NOMO-1 treated with dmso at 0.1 percent for 144 hours (cell line): ENCODE data around the gene GRIP1.

Experiments
- DNase-seq: peaks from one replicate; lab custom pipeline; 2025; ENCODE audit not compliant: unreplicated experiment; lab: John Stamatoyannopoulos, UW

The GRIP1 gene

DNA sequence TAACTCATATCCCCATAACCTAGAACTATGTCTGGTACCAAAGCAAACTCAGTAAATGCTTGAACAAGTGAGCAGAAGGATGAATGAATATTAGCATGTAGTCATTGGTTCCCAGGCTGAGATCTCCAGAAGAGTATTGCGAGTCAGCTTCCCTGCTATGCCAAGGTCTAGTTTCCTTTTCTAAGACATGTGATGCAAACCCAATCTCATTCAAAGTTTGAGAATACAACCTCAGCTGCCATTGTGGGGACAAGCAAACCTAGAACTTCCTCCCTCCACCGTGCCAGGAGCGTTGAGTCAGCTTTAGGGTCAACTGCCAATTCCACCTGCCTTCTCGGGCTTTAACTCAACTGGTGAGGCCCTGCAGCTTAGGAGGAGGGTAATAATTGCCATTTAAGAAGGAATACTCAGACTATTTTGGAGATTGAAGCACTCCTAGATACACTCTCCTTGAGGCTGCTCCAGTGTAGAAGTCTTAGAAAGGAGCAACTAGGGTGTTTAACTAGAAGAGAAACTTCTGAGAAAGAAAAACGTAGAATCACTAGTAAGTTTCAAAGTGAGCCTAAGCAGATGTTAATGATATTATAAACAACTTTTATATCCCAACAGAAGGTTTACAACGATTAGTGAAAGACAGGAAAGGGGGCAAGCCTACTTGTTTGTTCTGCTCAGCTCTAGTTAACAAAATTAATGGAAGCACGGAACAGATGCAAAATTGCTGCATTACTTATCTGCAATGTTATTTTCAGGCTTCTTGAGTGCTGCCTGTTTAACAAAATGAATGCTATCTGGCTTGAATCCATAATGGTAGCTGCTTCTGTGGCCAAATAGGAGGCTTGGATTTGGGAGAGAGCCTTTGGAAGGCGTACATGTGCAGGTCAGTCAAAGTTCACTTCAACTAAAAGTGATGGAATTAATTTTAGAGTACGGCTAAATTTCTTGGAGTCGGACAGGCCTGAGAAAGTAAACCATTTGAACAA is 279.7 kb downstream of the GRIP1 start:
- peak; percentile 61 for DNase-seq

DNA sequence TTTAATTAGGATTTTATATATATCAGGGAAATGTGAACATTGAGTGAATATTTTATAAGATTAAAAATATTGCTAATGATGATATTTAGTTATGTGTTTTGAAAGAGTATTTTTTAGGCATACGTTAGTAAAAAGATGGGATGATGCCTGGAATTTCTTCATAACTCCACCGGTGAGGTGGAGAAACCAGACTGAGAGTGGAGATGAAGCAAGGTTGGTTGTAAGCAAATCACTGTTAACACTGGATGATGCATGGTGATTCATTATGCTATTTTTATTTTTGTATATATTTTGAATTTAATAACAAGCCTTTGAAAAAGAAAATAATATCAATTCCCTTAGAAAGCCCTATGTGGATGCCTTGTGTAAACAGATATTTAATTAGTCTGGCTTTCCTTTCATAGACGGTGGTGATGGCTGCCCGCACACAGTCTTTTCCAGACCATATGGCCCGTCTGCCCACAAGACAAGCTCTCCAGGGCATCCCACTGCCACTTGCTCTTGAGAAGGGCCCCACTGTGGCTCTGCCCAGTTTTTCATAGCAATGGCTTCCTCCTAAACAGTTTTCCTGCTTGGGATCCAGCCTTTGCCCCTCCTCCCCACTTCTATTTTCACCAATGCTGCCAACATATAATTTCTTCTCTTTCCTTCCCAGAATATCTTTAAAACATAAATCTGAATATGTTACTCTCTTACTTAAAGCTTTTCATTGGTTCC is 281.1 kb downstream of the GRIP1 start:
- DNase-seq = no peak

DNA sequence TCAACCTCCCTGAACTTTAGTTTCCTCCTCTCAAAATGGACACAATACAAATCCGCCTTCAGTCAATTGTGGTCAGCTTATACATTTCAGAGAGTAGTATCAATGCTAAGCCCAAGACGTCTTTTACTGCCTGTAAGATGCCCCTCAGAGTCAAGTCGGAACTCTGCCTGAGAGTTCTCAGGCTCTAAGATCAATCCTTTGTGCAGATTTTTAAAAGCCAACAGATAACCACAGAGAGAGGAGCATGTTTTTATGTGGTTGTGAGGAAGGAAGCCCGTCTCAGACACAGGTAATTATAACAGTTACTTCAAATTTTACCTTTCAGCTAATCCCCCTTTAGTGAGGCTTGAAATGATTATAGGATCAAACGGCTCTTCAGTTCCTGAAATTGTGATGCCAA is 285.0 kb downstream of the GRIP1 start:
- no peak for DNase-seq

DNA sequence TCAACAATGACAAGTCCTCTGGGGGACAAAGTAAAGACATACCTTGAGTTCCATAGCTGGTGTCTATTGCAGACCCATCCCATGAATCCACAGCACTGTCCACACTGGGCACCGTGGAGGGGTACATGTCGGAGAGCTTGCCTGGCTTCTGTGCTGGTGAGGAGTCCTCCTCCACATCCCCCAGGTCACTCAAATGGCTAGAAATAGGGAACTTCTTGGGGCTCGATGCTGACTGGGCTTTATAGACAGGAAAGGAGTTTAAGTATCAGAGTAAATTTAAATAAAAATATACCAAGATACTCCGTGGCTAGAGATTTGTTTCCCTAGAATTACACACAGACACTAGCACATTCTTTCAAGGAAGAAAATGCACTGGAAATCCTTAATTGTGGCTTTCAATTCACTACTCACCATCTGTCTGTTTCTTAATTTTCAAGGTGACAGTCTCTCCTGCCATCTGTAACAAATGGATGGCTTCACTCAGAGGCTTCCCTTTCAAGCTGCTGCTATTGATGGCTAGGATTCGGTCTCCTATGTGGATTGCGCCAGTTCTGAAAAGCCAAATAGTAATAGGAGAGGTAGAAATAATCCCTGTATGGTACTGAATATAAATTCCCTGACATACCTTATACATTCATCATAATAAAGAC is 286.5 kb downstream of the GRIP1 start:
- no peak for DNase-seq

DNA sequence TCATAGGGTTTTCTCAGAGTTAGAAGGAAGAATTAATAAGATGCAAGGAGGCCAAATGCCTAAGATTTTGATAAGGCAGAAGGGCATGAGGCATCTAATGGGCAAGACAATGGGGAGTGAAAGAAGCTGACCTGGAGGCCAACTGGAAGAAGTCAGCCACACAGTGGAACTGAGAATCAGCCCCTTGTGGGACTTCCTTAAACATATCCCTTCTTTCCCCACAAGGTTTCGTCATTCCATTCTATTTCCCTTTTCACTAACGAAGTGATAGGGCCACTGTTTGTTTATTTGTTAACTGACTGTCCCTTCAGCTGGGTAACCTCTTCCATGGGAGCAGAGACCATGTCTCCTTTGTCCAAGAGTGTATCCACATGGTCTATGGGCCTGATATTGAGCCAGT is 290.4 kb downstream of the GRIP1 start:
- peak; percentile 66 for DNase-seq

DNA sequence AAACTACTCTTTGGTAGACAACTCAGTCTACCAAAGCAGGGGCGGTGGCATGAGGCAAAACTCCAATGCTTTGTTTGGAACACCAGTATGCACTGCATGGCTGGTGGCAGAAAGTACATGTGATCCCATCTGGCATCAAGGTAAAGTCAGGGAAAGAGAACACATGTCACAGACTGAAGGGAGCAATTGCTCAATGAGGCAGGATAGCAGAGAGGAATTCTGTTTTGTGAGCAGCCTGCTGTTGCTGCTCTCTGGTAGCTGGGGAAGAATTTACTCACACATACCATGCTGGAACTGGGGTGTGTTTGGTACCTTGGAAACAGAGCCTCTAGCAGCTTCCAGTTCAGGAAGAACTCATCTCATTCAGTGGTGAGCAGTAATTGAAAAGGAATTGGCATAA is 291.8 kb downstream of the GRIP1 start:
- no peak for DNase-seq

DNA sequence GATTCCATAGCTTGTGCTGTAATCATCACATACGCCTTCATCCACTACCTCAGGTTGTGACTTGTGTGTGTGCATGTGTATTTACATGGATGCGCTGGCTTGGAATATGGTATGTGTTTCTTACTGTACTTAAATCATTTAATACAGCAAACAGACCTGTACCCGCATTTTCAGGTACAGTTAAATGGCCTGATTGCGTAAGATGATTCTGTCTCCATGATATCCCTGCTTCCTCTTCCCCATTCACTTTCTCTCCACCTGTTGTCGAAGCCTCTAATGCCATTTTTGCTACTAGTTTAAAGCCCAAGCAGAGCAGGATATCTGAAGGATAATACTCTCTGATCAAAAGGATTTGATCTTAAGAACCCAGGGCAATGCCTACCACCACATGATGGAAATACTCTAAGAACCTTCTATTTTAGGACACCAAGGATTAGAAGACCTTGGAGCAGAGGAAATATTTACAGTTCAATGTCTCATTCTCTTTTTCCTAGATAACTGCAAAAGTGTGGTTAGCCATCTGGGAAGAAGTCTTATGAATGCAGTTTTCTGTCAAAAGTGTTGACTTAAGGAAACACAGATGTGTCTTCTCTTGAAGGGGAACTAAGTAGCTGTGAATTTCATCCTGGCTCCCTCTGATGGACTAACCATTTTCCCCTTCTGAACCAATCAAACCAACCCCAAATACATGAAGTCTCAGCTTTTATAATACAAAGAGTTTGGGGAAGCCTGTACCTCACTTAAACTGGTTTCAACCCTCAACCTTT is 297.9 kb downstream of the GRIP1 start:
- no peak for DNase-seq

DNA sequence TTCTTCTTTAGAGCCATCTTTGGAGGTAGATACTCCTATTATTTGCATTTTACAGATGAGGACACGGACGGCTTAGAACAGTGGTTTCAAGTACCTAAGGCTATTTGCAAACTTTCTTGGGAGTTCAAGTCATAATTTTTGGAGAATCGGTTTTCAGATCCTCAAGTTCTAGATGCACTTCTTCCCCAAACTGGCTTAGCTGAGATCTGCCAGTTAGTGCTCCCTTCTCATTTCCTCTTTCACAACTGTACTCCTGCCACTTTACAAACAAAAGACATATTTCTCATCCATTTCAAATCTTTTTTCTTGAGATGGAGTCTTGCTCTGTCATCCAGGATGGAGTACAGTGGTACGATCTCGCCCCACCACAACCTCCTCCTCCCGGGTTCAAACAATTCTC is 299.3 kb downstream of the GRIP1 start:
- DNase-seq = peak; percentile 70

DNA sequence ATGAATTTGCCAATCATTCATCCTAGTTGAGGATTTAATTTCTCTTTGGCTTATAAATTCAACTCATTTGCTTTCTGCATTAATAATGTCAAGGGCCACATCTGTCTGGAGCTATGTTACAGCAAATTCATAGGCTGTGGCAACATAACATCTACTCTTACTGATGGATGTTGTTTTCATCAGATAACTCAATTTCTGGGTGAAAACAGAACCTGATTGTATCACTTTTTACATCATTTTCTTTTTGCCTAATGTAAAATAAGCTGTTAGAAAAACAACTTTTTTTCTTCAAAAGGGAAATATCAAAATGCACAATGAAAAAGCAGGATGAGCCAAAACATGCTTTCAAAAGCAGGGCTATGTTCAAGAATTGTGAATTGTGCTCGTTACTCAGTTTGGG is 303.3 kb downstream of the GRIP1 start:
- DNase-seq = no peak

DNA sequence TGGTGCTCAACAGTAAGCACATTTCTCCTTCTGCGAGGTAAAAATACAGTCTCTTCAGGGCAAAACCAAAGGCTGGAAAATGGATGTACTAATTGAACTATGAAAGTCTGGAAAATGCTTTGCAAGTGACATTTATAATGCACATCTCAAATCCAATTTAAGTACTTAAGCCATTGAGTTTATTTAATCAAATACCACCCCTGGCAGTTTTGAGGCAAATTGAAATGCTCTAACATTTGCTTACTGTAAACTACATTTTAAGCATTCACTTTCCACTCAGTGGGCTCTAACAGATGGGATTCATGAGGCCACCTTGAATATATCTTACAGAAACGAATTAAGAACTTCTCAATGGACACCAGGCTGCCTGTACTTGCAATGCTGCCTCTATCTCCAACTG is 306.9 kb downstream of the GRIP1 start:
- DNase-seq = no peak

DNA sequence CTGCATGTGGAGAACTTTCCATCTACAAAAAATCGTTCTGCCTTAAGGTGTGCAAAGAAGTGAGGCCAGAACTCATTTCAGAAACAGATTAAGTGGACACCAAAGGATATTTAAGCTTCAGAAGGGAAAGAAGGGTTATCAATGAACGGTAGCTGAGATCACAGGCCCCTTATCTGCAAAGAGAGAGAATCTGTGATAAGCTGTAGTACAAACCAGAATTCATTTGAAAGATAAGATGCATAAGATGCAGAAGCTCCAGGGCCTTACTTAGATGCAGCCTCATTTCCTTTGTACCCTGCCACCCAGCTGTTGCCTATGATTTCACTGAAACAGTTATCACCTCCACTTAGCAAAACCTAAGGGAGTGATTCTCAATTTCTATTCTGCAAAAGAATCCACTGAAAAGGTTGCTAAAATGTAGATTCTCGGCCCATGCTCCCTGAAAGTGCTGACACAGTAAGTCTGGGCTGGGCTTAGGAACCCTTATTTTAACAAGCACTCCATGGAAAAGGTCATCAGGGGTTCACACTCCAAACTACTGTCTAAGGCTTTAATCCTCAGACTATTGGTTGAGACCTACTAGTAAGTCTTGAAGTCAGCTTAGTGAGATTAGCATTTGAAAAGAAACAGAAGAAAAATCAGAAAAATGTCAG is 311.7 kb downstream of the GRIP1 start:
- DNase-seq = no peak

DNA sequence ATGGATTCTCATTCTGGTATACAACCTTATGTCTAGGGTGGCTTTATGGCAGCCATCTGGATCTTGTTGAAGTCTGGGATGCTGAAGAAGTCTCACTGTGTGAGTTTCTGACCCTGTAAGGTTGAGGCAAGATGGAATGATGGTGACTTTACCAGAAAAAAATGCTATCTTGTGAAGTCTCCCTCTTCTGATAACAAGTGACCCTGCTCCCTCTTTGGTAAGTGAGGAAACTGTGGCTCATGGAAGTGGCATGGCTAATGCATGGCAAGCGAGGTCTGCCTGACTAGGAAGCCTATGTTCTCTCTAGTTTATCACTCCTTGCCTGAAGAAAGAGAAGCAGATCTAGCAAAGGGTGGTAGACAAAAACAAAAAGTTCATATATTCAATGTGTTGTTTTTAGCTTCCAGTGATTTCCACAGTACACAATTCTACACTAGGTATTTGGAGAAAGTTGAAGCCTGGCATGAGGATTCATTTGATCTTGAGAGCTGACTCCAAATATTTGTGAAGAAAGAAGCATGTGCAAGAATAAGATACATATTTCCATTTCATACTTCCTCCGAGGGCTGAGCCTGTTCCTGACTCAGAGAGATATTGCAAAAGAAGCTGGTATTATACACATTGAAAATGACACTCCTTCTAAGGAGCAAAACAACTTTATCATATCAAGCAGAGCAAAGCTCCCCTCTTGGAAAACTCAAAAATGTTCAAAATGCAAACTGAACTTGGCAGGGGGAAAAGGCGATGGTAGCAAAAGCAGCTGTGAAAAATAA is 313.0 kb downstream of the GRIP1 start:
- DNase-seq = no peak

DNA sequence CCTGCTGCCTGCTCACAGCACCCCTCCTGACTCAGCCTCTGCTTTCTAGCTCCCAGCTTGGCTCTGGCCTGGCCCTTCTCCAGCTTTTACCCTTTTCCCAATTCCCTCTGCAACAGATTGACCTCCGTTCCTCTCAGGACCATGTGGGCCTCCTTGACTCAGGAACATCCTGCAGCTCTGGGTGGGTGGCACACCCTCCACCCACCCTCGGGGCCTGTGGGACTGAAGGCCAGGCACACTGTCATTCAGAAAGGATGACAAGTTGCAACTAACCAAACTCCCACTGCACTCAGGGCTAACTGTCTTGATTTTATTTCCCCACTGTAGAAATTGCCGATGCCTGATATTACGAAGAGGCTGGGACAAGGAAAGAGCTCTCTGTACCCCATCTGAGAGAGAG is 317.2 kb downstream of the GRIP1 start:
- no peak for DNase-seq

DNA sequence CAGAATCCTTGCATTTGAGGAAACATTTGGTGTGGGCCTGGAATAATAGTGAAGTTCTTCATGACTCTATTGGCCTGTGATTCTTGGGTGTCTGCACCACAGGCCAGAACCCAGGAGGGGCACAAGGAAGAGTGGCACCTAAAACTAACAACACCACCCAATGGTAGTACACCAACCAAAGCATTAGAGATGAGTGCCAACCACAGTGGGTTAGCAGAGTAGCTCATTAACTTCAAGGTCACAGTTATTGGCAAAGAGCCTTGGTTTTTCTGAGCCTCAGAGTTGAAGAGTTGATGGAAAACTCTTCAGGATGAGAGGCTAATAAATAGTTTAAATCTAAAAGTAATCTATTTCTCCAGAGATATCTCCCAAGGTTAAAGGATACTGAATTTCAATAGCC is 319.6 kb downstream of the GRIP1 start:
- no peak for DNase-seq

DNA sequence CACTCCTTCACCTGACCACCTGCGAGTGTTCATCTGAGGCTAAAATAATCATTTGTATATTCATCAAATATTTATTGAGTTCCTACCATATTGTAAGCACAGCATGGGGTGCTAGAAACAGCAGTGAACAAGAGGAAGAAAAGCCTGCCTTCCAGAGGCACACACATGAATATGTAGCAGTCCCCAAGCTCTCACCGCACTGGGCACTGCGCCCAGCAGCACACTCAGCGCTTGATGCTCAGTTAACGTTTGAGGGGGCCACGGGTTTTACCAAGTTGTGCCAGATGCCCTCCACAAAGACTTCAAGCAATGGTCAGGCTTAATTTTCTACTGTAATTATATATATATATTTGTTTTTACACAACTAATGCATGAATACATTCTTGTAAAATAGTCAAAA is 324.6 kb downstream of the GRIP1 start:
- no peak for DNase-seq

DNA sequence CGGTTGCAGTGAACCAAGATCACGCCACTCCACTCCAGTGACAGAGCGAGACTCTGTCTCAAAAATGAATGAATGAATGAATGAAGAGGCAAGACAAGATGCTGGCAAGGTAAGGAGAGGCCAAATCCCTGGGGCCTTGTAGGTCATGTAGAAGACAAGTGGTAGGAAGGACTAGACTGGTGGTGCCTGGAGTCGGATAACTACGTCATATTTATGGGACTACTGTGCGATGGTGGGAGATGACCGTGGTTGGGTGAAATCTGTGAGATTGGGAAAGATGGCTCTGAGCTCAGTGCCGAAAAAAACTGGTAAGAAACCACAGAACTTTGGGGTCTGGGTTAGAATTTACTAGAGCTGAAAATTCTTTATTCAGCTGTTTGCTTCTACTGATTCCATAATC is 326.0 kb downstream of the GRIP1 start:
- no peak for DNase-seq

DNA sequence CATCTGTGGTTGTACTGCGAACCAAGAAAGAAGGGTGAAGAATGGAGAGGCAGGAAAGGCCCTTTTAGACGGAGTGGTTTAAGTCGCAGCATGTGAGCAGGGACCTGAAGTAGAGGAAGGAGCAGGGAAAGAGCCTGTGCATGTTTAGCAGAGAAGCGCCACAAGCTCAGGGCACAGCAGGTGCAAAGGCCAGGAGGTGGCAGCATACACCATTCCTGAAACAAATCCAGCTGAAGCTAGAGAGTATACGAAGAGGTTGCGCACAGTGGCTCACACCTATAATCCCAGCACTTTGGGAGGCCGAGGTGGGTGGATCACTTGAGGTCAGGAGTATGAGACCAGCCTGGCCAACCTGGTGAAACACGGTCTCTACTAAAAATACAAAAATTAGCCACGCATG is 326.7 kb downstream of the GRIP1 start:
- no peak for DNase-seq

DNA sequence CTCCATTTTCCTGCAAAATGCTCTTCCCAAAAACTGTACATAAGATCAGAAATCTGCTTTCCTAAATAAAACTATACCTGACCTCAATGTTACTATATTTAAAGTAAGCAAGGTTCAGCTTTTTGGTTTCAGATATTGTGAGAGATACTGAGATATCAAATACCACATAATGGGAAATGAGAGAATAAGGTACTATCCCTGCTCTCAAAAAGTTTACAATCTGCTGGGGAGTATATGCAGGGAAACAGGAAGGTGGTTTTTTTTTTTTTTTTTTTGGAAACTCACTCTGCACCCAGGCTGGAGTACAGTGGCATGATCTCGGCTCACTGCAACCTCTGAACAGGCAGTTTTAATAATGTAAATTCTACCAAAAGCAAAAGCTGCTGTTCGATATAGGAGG is 327.6 kb downstream of the GRIP1 start:
- no peak for DNase-seq

DNA sequence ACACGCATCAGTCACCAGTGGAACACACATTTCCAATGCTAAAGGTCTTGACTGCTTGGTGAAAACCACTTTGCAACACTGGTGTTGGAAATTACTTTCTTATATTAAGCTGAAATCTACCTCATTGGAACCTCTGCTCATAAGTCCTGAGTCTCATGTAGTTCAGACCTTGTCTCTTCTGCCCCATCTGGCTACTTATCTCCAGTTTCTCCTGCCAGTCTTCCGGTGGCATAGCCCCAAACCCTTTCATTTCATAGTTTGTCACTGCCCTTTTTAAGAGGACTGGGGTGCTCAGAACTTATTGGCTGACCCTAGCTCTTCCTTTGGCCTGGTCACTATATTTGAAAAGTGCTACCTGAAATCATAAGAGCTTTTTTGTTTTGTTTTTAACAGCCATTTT is 332.9 kb downstream of the GRIP1 start:
- no peak for DNase-seq

DNA sequence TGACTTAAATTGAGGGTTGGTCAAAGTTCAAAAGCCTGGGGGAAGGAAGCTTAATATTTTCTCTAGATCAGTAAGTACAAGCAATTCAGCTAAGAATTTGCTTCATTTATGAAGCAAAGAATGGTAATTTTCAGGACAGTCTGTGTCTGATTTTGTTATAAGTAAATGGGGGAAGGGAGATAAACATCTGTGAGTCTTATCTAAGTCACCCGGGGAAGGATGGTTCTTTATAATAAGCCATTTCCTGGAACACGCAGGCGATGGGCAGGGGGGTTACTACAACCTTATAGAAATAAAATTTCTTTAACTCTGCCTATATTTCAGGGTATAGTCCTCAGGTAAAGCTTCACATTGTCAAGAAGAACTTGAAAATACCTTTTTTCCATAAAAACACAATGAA is 333.7 kb downstream of the GRIP1 start:
- no peak for DNase-seq
